Sigmoid colon (tissue), 7 donors: ENCODE data around the gene KCTD18. TPM values are rescaled to one million over a fixed set of nuclear protein-coding genes. Genes with fewer than 3 reads are reported as not detected.

Experiments used
- DNase-seq: peaks from one replicate; pipeline ENCODE4 v3.0.0-alpha.2; 2019
- H3K27ac ChIP-seq, 4 donors: fragments of 200-600 bp; sonication (generic); one replicate each; pipeline ENCODE4 v1.5.1; 2016 to 2019; ENCODE audit warnings: mild to moderate bottlenecking in 1 of 4
- H3K27me3 ChIP-seq, 3 donors: fragments of 200-600 bp; sonication (generic); one replicate each; pipeline ENCODE4 v1.5.1; 2019; ENCODE audit warnings: mild to moderate bottlenecking in 1 of 3
- H3K36me3 ChIP-seq, 4 donors: fragments of 200-600 bp; sonication (generic); one replicate each; pipeline ENCODE4 v1.5.1; 2016 to 2019
- H3K4me1 ChIP-seq, 4 donors: fragments of 200-600 bp; sonication (generic); one replicate each; pipeline ENCODE4 v1.5.1; 2017 to 2019
- H3K4me3 ChIP-seq, 4 donors: fragments of 200-600 bp; sonication (generic); one replicate each; pipeline ENCODE4 v1.5.1; 2017 to 2019; ENCODE audit warnings: mild to moderate bottlenecking in 2 of 4, moderate library complexity in 1 of 4
- H3K9me3 ChIP-seq, 4 donors: fragments of 200-600 bp in 3 of 4; sonication (generic) in 3 of 4; one replicate each; pipeline versions ENCODE4 v1.5.1 to v1.6.1; 2013 to 2019
- EP300 ChIP-seq, 4 donors: sonication (generic); formaldehyde crosslinking; IDR thresholded peaks; one replicate each; pipeline ENCODE4 v1.6.1; 2017; ENCODE audit warnings: antibody characterized with exemption in 4 of 4
- POLR2A ChIP-seq, 2 donors: fragments of 450-650 bp; IDR thresholded peaks; one replicate each; pipeline ENCODE4 v1.6.1; 2016; ENCODE audit warnings: antibody characterized with exemption in 2 of 2, mild to moderate bottlenecking in 2 of 2, moderate library complexity in 2 of 2
- POLR2AphosphoS5 ChIP-seq, 4 donors: sonication (generic); formaldehyde crosslinking; IDR thresholded peaks; one replicate each; pipeline ENCODE4 v1.6.1; 2017; ENCODE audit warnings: antibody characterized with exemption in 4 of 4
- WGBS, 2 donors: extraction: QIAGEN DNeasy Blood & Tissue Kit; methylation state at CpG; one replicate each; pipeline ENCODE4 v1.1.7; 2013; 5-methylcytosine and 5-hydroxymethylcytosine counted together
- intact Hi-C: fragments of 100-400 bp; cut with DNase I; formaldehyde crosslinking; loops from one replicate; pipeline ENCODE4 v1.15.1; 2023
- polyA plus RNA-seq, 3 donors: library from polyadenylated mRNA; stranded (reverse); fragments of 200-250 nt; gene quantifications; one replicate each; pipeline ENCODE4 v1.2.3, GENCODE V29; 2013
- total RNA-seq, 4 donors: library from RNA; depleted of rRNA; stranded (reverse); fragments of >200 nt; gene quantifications; one replicate each; pipeline ENCODE4 v1.1.0, GENCODE V29; 2016
- TF ChIP-seq, protein P1 (sequence below), 4 experiments: fragments of 450-650 bp in 3 of 4; fragments of 200-600 bp in 1 of 4; IDR thresholded peaks; one replicate each; pipeline ENCODE4 v1.5.1; 2016 to 2019; ENCODE audit warnings: antibody characterized with exemption in 4 of 4, mild to moderate bottlenecking in 3 of 4, moderate library complexity in 2 of 4
- donor health status: healthy with polysubstance abuse.
- donor health status: Bipolar disorder and iron deficiency.
- donor health status: healthy.

Gene KCTD18
- total and polyA plus RNA-seq, 7 donors = 10.5 to 33.9 (median 18.1) TPM

DNA sequence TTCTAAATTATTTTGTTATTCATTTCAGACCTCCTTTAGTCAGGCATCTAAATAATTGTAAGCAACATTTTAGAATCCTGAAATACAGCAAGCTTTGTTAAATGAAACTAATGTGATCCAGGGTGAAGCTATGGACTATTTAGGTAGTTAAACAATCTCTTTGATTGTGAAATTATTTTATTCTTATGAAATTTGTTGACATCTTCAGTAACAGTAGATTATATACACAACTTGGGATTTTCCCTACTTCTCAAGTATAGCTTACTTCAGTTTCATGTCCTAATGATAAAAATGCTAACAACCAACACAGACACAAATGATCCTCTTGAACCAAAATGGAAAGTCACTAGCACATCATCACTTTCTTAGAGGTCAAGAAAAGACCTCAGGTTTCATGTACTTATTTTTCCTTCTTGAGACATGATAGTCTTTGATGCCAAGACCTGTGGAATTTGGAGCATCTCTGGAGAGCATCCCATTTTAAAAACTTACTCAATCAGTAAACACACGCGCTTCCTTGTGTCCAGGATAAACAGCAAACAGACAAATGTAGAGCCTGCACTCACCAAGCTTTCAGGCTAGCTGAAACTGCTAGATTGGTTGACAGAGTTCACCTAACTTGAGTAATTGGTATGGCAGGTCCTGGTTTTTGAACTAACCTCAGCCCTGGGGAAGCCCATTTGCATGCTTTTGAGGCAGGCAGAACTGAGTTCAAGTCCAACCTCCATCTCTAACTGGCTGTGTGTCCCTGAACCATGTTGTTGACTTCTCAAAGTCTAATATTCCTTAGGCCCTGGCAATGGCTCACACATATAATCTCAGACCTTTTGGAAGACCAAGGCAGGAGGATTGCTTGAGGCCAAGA lies 47.8 kb downstream of the KCTD18 start:
- H3K9me3 ChIP-seq = no peaks in the 10 kb centered on the region
- no peak overlapping the region for H3K4me3 ChIP-seq
- intact Hi-C loops = no loop called here
- H3K27me3 ChIP-seq = no peaks in the 10 kb centered on the region
- DNase-seq = no peak
- WGBS, 2 donors = 94 to 96% methylated on average over 2 of the region's 2 CpGs
- TF ChIP-seq POLR2A (IDR thresholded peaks at IDR 0.05) (no peak), EP300 (IDR thresholded peaks at IDR 0.05) (no peak), POLR2AphosphoS5 (IDR thresholded peaks at IDR 0.05) (no peak)
- TF ChIP-seq, protein P1, sequence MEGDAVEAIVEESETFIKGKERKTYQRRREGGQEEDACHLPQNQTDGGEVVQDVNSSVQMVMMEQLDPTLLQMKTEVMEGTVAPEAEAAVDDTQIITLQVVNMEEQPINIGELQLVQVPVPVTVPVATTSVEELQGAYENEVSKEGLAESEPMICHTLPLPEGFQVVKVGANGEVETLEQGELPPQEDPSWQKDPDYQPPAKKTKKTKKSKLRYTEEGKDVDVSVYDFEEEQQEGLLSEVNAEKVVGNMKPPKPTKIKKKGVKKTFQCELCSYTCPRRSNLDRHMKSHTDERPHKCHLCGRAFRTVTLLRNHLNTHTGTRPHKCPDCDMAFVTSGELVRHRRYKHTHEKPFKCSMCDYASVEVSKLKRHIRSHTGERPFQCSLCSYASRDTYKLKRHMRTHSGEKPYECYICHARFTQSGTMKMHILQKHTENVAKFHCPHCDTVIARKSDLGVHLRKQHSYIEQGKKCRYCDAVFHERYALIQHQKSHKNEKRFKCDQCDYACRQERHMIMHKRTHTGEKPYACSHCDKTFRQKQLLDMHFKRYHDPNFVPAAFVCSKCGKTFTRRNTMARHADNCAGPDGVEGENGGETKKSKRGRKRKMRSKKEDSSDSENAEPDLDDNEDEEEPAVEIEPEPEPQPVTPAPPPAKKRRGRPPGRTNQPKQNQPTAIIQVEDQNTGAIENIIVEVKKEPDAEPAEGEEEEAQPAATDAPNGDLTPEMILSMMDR (IDR thresholded peaks at IDR 0.05) = no peak
- H3K36me3 ChIP-seq = peaks cover 0 to 47% (median 3%) of the 10 kb centered on the region in 4 donors
- H3K27ac ChIP-seq = no peak overlapping the region
- peaks cover 0 to 12% (median 0%) of the 10 kb centered on the region in 4 donors for H3K4me1 ChIP-seq

DNA sequence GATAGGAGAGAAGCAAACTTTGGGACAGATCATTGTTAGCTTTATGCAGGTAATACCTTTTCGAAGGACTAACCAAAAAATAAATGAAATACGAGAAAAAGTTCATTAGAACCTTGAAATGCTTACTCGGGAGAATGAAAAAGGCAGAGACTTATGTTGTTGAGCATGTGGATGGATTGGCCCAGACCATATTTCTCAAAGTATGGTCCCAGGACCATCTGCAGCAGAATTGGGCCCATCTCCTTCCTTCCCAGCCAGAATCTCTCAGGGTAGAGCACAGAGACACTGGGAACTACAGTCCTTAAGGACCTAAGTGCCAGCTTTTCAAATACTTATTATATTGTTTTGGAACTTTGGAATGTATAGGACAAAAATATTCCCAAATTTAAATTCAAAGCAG lies 50.8 kb downstream of the KCTD18 start:
- intact Hi-C loops = no loop called here
- H3K36me3 ChIP-seq = peaks cover 0 to 45% (median 2%) of the 10 kb centered on the region in 4 donors
- TF ChIP-seq POLR2AphosphoS5 (IDR thresholded peaks at IDR 0.05) (no peak), POLR2A (IDR thresholded peaks at IDR 0.05) (no peak), EP300 (IDR thresholded peaks at IDR 0.05) (no peak)
- TF ChIP-seq, protein P1 (IDR thresholded peaks at IDR 0.05) = no peak
- no peak for DNase-seq
- no peak overlapping the region for H3K27ac ChIP-seq
- H3K4me1 ChIP-seq = peaks cover 0 to 16% (median 7%) of the 10 kb centered on the region in 4 donors
- no peaks in the 10 kb centered on the region for H3K9me3 ChIP-seq
- H3K4me3 ChIP-seq = no peak overlapping the region
- WGBS, 2 donors = 64 to 91% methylated on average over 3 of the region's 3 CpGs
- H3K27me3 ChIP-seq = no peaks in the 10 kb centered on the region

- H3K4me1 ChIP-seq = peaks cover 0 to 16% (median 7%) of the 10 kb centered on the region in 4 donors
- H3K27me3 ChIP-seq = no peaks in the 10 kb centered on the region
- intact Hi-C loops = no loop called here
- H3K27ac ChIP-seq = no peak overlapping the region
- peaks cover 0 to 26% (median 2%) of the 10 kb centered on the region in 4 donors for H3K36me3 ChIP-seq
- H3K4me3 ChIP-seq = no peak overlapping the region
- TF ChIP-seq POLR2AphosphoS5 (IDR thresholded peaks at IDR 0.05) = no peak
- TF ChIP-seq POLR2A (IDR thresholded peaks at IDR 0.05) = no peak
- TF ChIP-seq, protein P1 (IDR thresholded peaks at IDR 0.05) = no peak
- TF ChIP-seq EP300 (IDR thresholded peaks at IDR 0.05) = no peak
- no peak for DNase-seq
- 93 to 96% methylated on average over 2 of the region's 2 CpGs for WGBS, 2 donors
- H3K9me3 ChIP-seq = no peaks in the 10 kb centered on the region
Measured at GRCh38 chr2:200456567-200456966, 53.3 kb downstream of the KCTD18 start.

DNA sequence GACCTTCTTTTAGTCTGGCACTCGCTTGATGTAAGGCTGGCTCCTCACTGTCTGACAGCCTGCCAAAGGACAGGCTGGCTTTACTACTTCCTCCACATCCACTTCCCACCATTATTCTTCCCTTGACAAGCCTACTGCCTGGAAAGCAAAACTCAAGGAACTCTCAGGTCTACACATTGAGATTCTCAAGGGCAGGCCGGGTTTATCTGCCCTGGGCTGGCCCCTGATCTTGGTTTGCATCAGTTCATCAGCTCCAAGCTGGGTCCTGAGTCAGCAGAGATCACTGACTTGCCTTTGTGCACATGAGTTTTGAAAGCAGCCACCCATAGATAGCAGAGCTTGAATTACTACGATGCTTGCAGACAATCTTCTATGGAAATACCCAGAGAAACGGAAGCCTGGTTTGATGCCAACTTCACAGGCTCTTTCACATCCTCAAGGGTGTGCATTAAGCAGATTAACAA lies 53.9 kb downstream of the KCTD18 start:
- peaks cover 0 to 21% (median 2%) of the 10 kb centered on the region in 4 donors for H3K36me3 ChIP-seq
- intact Hi-C loops = no loop called here
- no peak overlapping the region for H3K4me3 ChIP-seq
- no peak overlapping the region for H3K27ac ChIP-seq
- H3K4me1 ChIP-seq = peaks cover 0 to 16% (median 7%) of the 10 kb centered on the region in 4 donors
- DNase-seq = no peak
- no peaks in the 10 kb centered on the region for H3K9me3 ChIP-seq
- WGBS, 2 donors = 58 to 87% methylated on average over 4 of the region's 4 CpGs
- TF ChIP-seq EP300 (IDR thresholded peaks at IDR 0.05) (no peak), POLR2AphosphoS5 (IDR thresholded peaks at IDR 0.05) (no peak), POLR2A (IDR thresholded peaks at IDR 0.05) (no peak)
- TF ChIP-seq, protein P1 (IDR thresholded peaks at IDR 0.05) = no peak
- no peaks in the 10 kb centered on the region for H3K27me3 ChIP-seq
